ENCODE results near the gene TEX22.
A peak's percentile ranks its signal among the peaks of the same experiment; 100 is the strongest.

TEX22 gene

GRCh38 chr14:105384041-105384557 lies 14.2 kb upstream of the TEX22 start:
- no peak for DNase-seq

DNA sequence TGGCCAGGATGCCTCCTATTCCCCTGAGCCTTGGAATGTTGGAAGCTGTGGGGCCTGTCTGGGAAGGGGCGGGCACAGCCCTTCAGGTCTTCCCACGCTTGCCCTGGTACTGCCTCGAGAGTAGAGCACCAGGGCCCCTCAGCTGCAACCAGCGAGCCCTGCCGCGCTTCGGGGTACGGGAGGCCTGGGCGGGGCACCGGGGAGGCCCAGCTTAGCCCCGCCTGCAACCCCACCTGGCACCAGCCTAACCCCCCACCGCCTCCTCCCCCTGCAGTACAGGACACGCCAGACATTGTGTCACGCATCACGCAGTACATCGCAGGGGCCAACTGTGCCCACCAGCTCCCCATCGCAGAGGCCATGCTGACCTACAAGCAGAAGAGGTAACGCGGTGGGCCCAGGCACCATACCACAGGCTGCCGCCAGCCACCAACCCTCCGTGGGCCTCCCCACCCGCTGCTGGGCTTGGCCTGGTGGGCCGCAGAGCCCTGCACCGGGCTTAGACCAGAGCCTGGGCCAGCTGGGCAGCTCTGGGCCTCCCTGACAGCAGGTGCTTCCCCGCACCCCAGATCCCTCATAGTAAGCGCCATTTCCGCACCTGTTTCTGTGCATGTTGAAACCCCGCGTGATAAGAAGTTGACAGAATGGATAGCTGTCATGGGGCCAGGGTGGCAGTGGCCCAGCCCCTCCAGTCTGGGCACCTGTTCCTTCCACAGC lies 13.6 kb upstream of the TEX22 start:
- DNase-seq = no peak

DNA sequence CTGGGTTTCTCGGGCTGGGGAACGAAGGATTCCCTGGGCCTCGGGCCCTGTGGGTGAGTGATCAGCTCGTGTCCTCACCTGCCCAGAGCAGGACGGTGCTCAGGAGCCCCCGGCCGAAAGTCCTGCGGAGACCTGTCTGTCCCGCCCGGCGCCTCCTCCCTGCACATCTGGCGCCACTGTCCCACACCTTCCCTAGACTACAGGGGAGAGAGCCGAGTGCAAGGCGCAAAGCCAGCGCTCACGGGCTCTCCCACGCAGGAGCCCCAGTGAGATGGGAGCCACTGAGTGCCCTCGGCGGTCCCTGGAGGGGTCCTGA lies 13.1 kb upstream of the TEX22 start:
- DNase-seq = no peak

DNA sequence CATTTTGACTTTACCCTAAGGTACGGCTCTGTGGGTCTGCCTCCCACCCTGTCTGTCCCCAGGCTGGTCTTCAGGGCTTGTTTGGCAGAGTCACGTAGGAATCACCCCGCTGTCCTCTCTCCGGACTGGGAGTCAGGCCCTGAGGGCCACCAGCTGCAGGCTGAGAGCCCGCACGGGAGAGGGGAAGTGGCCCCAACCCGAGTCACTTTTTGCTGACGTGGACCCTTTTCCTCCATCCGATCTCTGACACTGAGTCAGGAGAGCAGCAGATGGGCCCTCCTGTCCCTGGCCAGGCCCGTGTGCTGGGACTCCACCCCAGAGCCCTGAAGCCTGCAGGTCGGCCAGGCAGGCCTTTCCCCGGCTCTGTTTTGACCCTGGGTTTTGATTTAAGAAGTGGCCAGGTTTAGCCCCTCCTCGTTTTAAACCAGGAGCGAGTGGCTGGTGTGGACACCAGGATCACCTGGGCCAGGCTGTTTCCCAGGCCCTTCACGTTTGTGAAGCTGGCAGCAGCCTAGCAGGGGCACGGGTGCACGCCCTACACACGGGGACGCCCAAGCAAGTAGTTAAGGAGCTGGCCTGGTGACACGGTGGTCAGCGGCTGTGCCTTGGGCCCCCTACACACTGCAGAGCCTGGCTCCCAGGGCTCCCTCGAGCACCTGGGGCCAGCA lies 12.5 kb upstream of the TEX22 start:
- DNase-seq = no peak

- no peak for DNase-seq
Observed at GRCh38 chr14:105386581-105387529, 11.5 kb upstream of the TEX22 start.

DNA sequence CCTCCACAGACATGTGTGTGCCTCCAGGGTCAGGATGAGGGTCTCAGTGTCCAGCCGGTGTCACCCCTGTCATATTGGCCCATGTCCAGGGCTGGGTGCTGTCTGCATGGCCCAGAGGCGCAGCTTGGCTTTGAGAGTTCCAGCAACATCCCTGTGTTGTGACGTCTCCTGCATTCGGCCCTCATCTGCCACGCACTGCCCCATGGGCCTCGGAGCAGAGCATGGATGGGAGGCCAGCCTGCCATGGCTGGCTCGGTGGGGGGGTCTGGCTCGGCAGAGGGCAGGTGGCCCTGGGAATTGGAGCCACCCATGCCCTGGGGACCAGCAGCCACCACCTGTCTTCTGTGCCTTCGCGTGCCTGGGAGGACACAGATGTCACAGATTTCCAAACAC lies 10.8 kb upstream of the TEX22 start:
- no peak for DNase-seq

DNA sequence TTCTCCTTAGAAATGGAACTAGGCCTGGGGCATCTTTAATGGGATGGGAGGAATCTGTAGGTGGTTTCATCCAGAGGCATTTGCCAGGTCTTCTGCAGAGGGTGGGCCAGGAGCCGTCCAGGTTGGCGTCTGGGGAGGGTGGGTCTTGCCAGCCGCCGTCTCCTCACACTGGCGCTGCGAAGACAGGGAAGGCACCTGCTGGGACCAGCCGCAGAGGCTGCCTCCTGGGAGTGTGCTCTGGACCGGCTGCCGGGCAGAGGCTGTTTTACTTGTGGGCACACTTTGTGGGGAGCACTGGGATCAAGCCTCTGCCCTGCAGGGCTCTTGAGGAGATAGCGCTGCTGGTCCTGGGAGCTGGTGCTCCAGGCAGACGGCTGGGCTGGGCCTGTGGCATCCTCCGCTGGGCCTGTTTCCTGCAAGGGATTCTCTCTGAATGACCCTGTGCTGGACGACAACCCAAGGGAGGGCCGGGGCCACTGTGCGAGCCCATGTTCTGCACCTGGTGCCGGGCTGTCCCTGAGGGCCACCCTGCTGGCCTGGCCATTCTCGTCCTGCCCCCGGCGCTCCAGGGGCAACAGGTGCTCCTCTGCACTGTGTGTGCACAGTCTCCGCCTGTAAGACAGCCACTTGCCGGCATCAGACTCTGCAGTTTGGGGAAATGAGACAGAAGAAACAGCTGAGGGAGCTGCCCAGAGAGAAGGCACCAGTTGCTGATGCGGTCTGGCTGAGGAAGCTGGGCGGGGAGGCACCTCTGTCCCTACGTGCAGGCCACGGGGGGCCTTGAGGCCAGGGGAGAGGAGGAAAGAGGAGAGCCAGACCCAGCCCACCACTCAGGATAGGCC lies 10.0 kb upstream of the TEX22 start:
- no peak for DNase-seq

GRCh38 chr14:105388976-105389375 lies 9.4 kb upstream of the TEX22 start:
- DNase-seq = no peak

DNA sequence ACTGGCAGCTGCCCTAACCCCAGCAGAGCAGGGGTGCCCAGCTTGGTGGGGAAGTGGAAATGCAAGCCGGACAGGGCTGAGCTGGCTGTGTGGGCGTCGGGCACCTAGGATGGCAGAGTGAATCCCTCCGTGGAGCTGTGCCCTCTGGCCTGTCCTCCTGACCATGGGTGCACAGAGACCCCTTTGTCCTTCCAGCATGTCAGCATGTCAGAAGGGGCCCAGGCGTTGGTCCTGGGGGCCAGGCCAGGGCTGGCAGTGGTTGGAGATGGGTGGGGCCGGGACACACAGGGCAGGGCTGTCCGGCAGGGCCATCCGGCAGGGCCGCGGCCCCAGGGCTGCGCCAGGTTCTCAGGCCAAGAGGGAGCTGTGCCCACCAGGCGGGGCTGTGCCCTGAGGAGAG lies 8.8 kb upstream of the TEX22 start:
- peak in 7 of 56 donors; percentile 29 to 48 (median 33) for DNase-seq

- DNase-seq = peak in 3 of 56 donors; percentile 32 to 38 (median 33)
Observed at GRCh38 chr14:105389976-105390848, 8.1 kb upstream of the TEX22 start.

DNA sequence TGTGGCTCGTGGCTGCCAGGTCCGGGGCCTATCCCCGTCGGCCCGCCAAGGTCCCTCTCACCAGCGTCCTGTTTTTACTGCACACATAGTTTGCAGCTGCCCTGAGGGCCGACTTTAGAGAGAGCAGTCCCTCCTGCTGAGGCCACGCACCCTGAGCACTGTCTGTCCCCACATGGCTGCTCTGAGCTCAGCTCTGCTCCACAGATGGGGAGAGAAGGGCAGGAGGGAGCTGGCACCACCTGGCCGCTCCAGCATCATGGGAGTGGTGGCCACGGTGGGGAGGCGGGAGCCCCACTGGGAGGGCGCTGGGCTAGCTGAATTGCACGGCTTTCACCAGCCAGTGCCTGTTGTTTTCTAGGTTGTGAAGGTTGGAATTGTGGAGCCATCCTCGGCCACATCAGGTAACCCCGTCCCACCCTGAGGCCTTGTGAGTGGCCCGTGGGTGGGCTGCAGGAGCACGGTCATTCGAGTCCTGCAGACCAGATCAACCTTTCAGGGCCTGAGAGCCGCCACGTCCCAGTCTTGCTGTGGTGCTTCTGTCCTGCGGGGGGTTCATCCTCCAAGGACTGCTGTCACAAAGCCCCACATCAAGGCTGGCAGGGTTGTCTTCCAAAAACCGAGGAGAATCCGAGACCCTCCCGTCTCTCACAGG lies 7.4 kb upstream of the TEX22 start:
- no peak for DNase-seq

GRCh38 chr14:105391541-105391940 lies 6.8 kb upstream of the TEX22 start:
- DNase-seq = no peak

DNA sequence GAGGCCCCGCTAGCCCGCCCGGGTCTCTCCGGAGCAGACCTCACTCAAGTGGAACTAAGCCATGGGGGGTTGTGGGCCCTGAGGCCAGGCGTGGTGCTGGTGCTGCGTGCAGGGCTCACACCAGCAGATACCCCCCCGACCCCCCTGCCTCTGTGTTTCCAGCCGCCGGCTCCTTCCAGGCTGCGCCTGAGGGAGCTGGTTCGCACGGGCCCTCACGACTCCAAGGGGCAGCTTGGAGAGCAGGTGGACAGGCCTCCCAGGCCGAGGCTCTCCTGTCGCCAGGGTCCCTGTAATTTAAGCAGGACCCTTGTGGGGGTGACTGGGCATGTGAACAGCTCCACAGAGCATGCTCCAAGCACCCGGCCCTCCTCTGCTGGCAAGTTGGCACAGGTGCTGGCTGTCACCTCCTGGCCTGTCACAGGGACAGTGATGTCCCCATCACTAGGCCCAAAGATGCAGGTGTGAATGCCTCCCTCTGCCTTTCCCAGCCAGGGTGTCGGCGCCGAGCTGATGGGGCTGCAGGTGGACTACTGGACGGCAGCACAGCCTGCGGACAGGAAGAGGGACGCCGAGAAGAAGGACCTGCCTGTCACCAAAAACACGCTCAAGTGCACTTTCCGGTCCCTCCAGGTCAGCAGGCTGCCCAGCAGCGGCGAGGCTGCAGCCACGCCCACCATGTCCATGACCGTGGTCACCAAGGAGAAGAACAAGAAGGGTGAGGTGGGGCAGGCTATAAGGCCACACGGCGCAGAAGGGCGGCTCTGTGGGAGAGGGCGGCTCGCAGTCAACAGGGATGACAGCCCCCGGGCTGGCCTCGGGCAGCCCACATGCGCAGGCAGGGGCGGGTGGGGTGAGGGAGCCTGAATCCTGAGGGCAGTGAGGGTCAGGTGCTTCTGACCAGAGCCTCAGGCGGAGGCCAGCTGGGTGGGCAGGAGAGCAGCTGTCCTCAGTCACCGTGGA lies 5.9 kb upstream of the TEX22 start:
- no peak for DNase-seq

DNA sequence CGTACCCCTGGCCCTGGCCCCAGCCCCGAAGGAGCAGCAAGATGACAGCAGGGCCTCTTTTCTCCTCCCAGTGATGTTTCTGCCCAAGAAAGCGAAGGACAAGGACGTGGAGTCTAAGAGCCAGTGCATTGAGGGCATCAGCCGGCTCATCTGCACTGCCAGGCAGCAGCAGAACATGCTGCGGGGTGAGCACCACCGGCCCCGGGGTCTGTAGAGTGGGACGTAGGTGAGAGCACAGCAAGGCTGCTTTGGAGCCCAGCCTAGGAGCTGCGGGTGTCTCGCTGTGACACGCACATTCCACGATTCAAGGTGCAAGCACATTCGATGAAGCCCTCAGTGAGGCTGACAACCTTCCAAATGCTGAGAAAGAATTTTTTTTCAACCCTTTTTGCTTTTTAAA lies 5.2 kb upstream of the TEX22 start:
- no peak for DNase-seq

DNA sequence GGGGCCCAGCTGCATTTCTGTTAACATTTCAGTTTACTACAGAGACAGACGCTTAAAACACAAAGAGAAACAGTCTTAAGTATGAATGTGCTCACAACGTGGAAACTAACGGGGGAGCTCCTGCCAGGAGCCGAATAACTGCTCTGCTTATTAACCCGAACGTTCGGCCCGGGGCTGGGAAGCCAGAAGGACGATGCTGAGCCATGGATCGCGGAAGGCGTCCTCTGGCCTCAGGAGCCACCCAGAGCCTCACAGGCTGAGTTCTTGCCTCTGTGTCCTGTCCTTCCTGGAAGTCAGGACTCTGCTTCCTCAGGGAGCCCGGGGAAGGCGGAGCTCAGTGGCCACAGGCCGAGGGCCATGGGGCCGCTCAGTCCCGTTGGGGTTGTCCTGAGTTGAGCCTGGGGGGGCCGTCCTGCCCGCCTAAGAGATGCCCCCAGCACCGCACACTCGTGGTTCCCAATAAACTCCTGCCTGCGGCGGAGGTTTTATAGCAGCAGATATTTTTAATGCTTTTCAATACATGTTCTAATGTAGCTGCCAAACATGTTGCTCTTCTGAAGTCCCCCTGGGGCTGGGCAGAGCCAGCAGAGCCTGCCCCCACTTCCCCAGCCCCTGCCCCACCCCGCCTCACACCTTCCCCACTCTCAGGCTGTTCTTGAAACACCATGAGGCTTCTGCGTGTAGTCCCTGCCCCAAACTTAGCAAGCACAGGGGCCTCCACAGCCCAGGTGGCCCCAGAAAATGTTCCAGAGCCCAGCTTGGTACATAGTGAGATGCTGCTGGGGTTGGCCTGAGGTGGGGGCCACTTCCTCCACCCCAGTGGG lies 3.4 kb upstream of the TEX22 start:
- DNase-seq = peak in 1 of 56 donors; percentile 19

GRCh38 chr14:105395538-105395854 lies 2.8 kb upstream of the TEX22 start:
- no peak for DNase-seq

- no peak for DNase-seq
Observed at GRCh38 chr14:105397350-105397931, 897 bp upstream of the TEX22 start.
